ENCODE measurements around the gene ISM1. TPM values are rescaled to one million over a fixed set of nuclear protein-coding genes. Genes with fewer than 3 reads are reported as not detected.

ISM1 gene
- total RNA-seq, 1 experiment from 2014 or later, result not detected

DNA sequence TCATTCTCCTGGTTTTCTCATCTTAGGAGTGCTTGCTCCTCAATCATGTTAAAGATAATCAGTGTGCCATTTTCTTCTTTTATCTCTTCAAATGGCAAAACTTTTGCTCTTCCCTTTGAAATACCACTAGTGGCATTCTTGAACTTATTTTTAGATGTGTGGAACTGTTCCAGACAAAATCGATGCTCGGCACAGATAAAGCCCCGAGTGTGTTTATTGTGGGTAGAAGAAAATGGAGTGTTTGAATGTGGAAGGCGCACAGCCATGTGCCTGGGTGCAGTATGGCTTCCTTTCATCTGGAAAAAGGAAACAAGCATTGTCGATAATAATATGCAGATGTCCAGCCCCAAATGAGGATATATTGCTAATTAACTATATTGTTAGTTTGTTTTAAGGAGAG is 42.4 kb downstream of the ISM1 start:
- Histone ChIP-seq H3K4me3 (no peak overlapping the region), H3K9me3 (no peaks in the 10 kb centered on the region), H3K36me3 (no peaks in the 10 kb centered on the region), H3K27me3 (no peaks in the 10 kb centered on the region)
- DNase-seq, result no peak

DNA sequence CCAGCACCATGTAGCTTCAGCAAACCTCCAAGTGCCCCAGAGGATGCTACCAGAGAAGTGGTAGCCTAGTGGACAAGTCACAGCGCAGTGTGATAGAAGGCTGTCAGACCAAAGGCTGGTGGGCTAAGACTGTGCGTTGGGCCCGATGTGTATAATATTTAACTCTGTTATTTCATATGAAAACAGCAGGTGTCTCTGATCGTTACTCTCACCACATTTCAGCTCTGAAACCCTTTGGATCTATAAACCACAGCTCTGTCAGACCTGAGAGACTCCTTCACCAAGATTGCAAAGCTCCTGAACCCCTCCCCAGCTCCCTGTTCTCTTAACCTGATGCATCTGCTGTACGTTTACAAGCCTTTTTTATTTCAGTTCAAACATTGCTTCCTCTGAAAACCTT is 43.8 kb downstream of the ISM1 start:
- H3K4me3 ChIP-seq, result no peak overlapping the region
- H3K9me3 ChIP-seq, result no peaks in the 10 kb centered on the region
- H3K27me3 ChIP-seq, result 0 out of 2 replicates have a peak, but pooled peaks cover 4% of the 10 kb centered on the region
- no peak for DNase-seq
- no peaks in the 10 kb centered on the region for H3K36me3 ChIP-seq

DNA sequence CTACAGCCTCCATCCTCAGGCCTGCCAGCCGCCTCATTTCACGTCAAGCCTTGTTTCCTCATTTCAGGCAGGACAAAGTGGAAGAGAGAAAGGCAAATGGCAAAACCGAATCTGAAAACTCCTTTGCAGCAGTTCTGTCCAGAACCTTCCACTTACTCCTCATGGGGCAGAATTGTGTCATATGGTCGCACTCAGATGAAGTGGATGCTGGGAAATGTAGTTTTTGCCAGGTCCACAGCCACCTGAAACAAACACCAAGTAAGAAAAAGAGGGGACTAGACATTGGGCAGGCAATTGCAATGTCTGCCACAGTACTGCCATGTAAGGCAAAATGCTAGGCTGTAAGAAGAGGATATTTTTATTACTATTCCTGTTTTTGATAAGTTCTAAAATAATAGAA is 44.9 kb downstream of the ISM1 start:
- H3K9me3 ChIP-seq, result no peaks in the 10 kb centered on the region
- no peaks in the 10 kb centered on the region for H3K36me3 ChIP-seq
- H3K27me3 ChIP-seq, result 0 out of 2 replicates have a peak, but pooled peaks cover 4% of the 10 kb centered on the region
- no peak overlapping the region for H3K4me3 ChIP-seq
- no peak for DNase-seq

DNA sequence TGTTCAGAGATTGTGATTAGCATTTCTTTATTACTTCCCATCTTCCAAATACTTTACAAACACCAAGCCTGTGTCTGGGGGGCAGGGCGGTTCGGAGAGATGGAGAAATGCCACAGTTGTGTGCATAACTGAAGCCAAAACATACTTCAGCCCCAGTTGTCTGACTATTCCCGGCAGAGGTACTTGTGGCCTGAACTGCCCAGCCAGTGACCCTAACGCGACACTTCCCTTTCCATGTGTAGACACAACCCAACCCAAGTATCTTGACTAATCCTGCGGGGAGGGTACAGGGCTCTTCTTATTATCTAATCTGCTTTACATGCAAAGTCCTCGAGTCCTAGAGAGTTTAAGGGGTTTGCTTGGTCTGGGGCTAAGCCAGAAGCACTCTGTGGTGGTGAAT is 46.2 kb downstream of the ISM1 start:
- Histone ChIP-seq H3K4me3 (no peak overlapping the region), H3K36me3 (no peaks in the 10 kb centered on the region), H3K27me3 (0 out of 2 replicates have a peak, but pooled peaks cover 4% of the 10 kb centered on the region), H3K9me3 (no peaks in the 10 kb centered on the region)
- DNase-seq, result no peak

DNA sequence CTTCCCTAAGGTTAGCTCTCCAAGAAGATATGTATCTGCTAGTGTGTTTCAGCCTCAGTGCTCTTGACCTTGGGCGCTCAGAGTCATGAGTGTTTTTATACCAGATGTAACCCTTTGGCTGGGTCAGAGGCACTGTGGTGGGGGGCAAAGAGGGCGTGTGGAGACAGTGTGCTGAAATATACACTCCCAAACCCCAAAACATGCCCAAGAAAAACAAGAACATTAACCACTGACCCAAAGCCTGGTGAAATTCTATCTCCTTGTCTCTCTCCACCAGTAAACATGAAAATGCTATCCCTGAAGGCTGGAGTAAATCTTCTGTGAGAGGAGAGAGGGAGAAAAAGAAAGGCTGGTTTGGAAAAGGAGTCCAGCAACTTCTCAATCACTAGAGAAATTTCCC is 47.9 kb downstream of the ISM1 start:
- no peak for DNase-seq
- H3K4me3 ChIP-seq, result no peak overlapping the region
- 0 out of 2 replicates have a peak, but pooled peaks cover 4% of the 10 kb centered on the region for H3K27me3 ChIP-seq
- no peaks in the 10 kb centered on the region for H3K36me3 ChIP-seq
- H3K9me3 ChIP-seq, result no peaks in the 10 kb centered on the region

DNA sequence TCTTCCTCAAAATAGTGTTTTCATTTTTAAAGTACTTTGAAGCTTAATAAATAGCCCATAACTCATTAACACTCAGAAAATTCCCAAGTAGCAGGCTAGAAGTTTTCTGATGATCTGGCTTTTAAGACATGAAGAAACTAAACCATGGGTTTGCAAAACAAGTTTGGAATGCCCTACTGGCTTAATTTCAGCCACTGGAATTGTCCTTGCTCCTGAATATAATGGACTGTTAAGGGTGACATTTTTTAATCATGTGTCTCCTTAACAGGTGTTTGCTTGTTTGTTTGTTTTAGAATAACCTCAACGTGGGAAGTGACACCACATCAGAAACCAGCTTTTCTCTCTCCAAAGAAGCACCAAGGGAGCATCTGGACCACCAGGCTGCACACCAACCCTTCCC is 49.1 kb downstream of the ISM1 start:
- Histone ChIP-seq H3K36me3 (no peaks in the 10 kb centered on the region), H3K4me3 (no peak overlapping the region), H3K9me3 (no peaks in the 10 kb centered on the region), H3K27me3 (0 out of 2 replicates have a peak, but pooled peaks cover 4% of the 10 kb centered on the region)
- no peak for DNase-seq

DNA sequence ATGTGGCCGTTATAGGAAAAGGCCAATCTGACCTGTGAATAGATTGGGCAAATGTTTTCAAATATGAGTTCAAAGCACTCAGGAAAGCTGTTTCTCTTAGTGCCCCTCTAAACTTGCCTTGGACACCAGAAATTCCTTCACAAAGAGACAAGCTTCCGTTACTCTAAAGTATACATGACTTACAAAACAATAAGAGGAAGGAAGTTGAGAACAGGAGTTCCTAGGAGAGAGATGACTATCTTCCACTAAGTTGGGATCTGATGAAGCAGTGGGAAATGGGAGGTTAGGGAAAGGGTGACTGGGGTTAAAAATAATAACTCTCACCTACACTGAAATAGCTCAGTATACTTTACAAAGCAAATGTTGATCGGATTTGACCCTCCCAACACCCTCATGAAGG is 50.0 kb downstream of the ISM1 start:
- H3K4me3 ChIP-seq, result no peak overlapping the region
- H3K36me3 ChIP-seq, result no peaks in the 10 kb centered on the region
- H3K9me3 ChIP-seq, result no peaks in the 10 kb centered on the region
- 0 out of 2 replicates have a peak, but pooled peaks cover 4% of the 10 kb centered on the region for H3K27me3 ChIP-seq
- no peak for DNase-seq

DNA sequence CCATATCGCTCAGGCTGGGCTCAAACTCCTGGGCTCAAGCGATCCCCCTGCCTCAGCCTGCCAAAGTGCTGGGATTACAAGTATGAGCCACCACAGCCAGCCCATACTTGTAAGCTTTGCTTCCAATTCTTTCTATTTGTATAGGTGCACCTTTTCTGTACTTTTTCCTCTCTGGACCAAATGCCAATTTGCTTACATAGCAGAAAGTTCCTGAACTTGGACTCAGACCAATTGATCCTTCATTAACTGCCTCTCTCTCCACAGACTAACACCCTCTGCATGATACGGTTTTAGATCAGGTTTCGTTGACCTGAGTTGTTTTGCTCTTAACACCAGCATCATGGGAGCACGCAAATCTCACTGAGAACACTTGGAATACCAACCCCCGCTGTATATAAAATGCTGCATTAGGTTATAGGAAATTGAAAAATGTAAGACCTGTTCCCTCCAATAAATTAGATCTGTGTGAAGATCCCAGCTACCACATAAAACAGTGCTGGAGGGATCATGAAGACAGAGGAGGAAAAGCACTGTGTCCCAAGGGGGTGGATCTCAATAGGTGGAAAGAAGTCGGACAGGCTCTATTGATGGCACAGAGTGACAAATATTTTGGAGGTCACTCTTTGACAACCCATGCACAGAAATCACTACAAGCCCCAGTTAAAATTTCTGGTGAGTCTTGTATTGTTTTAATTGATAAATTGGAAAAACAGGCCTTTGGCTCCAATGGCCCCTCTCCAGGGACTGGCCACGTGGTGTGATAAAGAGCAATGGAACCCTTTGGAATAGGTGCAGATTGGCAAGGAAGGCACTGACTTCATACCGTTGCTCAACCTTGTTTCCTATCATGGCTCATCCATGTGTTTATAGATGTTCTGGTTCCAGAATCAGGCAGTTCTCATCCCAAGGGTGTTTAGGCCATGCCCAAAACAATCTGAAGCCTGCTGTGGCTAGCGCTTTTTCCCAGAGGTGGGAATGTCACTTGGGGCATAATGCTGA is 51.2 kb downstream of the ISM1 start:
- no peak overlapping the region for H3K4me3 ChIP-seq
- no peaks in the 10 kb centered on the region for H3K36me3 ChIP-seq
- 0 out of 2 replicates have a peak, but pooled peaks cover 4% of the 10 kb centered on the region for H3K27me3 ChIP-seq
- H3K9me3 ChIP-seq, result no peaks in the 10 kb centered on the region
- no peak for DNase-seq

DNA sequence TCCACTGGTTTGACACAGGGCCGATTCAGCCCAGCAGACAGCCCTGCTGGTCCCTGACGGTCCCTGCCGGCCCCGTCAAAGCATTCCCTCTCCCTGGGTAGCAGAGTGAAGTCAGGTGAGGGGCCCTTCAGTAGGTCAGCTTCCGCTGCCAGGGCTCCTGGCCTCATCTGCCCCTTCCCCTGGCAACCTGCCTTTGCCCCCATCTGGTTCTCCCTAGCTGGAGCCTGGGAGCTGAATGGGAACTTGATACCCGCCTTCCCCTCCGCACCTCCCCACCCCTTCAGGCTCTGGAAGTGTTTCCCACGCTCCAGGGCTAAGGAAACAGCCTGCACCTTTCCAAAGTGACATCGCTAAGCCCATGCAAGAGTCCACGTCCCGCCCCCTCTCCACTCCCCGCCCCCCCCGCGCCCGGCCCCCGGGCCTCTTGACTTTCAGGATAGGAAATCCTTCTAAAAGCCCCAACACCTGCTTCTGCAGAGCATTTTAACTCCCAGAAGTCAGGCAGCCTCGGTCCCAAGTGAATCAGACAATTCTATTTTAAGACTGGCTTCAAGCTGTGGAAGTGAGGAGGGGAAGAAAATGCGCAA is 53.3 kb downstream of the ISM1 start:
- no peak for DNase-seq
- Histone ChIP-seq H3K4me3 (no peak overlapping the region), H3K36me3 (no peaks in the 10 kb centered on the region), H3K9me3 (no peaks in the 10 kb centered on the region), H3K27me3 (0 out of 2 replicates have a peak, but pooled peaks cover under 1% of the 10 kb centered on the region)

DNA sequence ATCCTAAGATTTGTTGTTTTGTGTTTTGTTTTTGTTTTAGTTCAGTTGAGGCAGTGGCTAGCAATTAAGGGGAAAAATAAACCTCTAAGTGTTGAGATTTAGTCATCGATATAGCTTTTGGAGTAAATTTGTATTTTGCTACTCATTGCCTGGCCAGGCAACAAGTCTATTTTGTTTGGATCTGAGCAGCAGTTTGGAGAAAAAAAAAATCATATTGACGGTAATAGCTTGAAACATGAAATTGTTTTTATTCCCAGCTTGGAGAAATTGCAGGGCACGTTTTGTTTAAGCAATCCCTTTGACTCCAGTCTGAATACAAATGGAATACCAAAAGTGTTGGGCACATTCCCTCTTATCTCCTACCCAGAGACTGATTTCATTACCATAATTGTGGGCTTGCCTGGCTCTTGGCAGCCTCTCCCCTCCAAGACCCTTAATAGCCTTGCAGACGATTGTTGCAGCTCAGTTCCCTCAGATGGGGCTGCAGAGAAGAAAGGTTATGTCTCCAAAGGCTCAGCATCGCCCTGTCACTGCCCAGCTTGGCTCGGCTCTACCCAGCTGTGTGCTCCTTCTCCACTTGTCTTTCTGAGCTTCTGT is 56.0 kb downstream of the ISM1 start:
- Histone ChIP-seq H3K4me3 (no peak overlapping the region), H3K9me3 (no peaks in the 10 kb centered on the region), H3K36me3 (no peaks in the 10 kb centered on the region), H3K27me3 (no peaks in the 10 kb centered on the region)
- DNase-seq, result no peak

DNA sequence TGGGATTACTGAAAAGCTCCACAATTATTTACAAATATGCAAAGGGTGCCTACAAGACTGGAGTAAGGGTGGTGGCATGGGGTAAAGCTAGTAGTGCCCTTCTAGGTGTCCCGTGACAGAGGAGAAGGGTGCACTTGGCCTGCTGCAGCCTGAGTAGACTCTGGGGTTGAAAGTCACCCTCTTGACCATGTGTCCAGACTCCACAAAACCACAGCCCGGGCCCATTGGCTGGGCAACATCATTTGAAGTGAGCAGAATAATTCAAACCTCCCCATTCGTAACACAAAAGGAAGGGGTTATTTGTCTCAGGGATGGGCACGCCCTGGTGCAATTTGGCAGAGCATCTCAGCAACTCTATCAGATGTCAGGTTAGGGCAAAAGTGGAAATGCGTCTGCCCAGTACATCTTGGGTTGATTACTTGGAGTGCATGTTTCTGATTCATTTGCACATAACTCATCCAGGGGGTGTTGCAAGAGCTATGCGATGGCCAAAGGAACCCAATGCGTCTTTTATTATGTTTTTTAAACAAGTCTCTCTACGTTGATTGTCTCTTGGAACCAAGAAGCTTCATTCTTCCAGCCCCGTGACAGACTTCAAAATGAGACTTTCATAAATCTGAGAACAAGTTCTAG is 56.7 kb downstream of the ISM1 start:
- H3K36me3 ChIP-seq, result no peaks in the 10 kb centered on the region
- no peaks in the 10 kb centered on the region for H3K9me3 ChIP-seq
- H3K27me3 ChIP-seq, result no peaks in the 10 kb centered on the region
- H3K4me3 ChIP-seq, result no peak overlapping the region
- DNase-seq, result no peak

DNA sequence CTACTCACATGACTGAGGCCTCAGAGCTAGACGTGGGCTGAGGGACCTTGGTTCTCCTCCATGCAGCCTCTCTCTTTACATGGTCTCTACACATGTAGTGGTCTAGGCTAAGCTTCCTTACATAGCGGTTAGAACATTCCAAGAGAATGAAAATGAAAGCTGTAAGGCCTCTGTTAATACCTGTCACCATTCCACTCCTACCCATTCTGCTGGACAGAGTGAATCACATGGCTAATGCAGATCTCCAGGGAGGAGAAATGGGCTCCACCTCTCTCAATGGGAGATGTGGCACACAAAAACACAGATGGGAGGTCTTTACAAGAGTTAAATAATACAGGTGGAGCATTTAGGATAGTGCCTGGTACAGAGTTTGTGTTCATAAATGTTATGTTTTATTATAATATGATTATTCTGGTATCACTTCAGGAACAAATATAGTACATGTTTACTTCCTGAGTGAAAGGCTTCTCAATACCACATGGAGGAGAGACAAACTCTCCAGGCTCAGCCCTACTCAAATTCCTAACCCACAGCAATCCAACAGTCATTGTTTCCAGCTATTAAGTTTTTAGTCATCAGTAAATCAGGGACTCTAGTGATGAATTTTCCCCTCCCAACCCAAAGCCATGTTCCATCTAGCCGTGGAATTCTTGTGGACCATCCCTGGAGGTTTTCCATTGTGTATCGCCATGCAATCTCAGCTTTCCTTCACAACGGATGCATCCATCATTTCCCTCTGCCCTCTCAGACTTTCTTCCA is 57.9 kb downstream of the ISM1 start:
- Histone ChIP-seq H3K4me3 (no peak overlapping the region), H3K27me3 (no peaks in the 10 kb centered on the region), H3K9me3 (no peaks in the 10 kb centered on the region), H3K36me3 (no peaks in the 10 kb centered on the region)
- DNase-seq, result no peak

DNA sequence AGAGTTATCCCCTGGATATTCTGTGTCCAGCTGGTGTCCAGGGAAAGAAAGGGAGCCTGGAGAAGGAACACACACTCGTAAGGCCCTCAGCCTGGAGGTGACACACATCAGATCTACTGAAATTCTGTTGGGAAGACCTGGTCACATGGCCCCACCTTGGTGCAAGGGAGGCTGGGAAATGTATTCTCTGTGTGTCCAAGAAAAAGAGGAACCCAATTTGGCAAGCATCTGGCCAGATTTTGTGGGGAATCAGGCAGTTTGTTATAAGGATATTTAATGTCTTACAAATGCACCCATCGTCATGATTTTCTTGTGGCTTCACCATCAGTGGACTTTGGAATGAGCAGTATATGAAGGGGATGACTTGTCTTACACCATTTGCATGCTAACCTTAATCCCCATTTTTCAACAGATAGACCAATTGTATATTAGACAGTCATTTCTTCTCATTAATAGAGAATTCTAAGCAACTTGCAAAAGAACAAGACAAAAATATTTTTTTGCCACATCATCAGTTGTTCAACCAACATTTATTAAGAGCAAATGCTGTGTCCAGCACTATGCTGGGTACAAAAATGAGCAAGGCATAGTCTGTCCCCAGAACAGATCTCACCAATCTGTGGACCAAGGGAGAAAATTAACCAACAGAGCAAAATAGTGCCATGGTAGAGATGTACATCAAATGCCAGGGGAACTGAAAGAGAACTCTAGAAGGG is 59.7 kb downstream of the ISM1 start:
- H3K9me3 ChIP-seq, result no peaks in the 10 kb centered on the region
- H3K4me3 ChIP-seq, result no peak overlapping the region
- no peaks in the 10 kb centered on the region for H3K36me3 ChIP-seq
- no peak for DNase-seq
- no peaks in the 10 kb centered on the region for H3K27me3 ChIP-seq

DNA sequence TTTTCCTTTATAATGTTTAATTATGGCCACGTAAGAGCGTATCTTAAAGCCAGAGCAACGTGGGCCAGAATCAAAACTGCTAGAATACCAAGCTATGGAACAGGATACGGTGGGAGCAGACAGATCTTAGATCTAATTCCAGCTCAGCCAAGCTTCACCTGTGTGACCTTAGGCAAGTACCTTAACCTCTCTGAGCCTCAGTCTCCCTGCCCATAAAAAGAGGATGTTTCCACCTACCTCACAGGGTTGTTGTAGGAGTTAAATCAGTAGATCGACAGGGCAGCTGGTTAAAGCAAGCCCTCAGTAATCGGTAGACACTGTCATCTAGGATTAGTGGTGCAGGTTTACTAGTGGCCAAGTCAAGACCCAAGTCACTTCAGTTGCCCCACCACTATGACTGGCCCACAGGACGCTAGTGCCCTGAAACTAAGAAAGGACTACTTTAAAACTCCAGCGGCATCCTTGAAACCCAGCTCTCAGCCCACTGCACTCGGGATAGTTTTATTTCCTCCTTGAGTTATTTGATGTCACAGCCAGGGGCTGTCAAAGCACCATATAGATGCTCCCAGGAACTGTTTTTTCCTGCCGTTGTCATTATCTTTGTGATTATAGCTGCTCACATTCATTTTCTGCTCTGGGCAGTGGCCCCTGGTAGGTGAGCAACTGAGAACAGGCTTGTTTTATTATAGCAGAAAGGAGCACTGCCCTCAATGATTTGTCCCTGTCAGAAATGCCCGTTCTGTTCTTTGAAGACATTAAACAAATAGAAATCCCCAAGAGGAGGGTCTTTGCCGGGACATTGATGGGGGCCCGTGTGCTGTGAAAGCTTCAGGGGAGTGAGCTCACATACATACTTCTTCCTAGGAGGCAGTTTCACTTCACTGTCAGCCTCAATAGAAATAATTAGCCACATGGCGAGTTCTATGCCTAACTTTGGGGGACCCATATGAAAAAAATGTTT is 63.1 kb downstream of the ISM1 start:
- Histone ChIP-seq H3K36me3 (no peaks in the 10 kb centered on the region), H3K27me3 (no peaks in the 10 kb centered on the region), H3K9me3 (no peaks in the 10 kb centered on the region), H3K4me3 (no peak overlapping the region)
- no peak for DNase-seq

DNA sequence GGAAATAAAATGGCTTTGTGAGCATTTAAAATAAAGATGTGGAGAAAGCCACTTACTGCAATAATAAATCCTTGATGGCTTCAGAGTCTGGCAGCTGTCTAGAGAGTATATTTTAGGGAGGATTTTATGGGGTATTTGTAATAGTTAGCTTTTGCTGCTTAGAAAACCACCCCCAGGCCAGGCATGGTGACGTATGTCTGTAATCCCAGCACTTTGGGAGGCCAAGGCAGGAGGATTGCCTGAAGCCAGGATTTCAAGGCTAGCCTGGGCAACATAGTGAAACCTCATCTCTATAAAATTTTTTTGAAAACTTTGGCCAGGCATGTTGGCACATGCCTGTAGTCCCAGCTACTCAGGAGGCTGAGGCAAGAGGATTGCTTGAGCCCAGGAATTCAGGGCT is 63.8 kb downstream of the ISM1 start:
- H3K27me3 ChIP-seq, result no peaks in the 10 kb centered on the region
- H3K36me3 ChIP-seq, result no peaks in the 10 kb centered on the region
- no peak overlapping the region for H3K4me3 ChIP-seq
- peak; percentile 44 for DNase-seq
- no peaks in the 10 kb centered on the region for H3K9me3 ChIP-seq

All from MG63 (cell line).